Activated CD4-positive, alpha-beta memory T cell treated with anti-CD3 and anti-CD28 coated beads for 36 hours (primary cell): ENCODE data around the gene AMH. TPM values are rescaled to one million over a fixed set of nuclear protein-coding genes. Genes with fewer than 3 reads are reported as not detected.

Experiments used
- CTCF ChIA-PET: fragments of 350-600 bp; sonication (Branson Sonifier 250); formaldehyde crosslinking; loops from one replicate; lab custom pipeline; 2021; ENCODE audit warnings: antibody characterized with exemption, inconsistent platforms; lab: Charles Lee
- POLR2A ChIA-PET: fragments of 350-600 bp; sonication (Branson Sonifier 250); formaldehyde crosslinking; loops from one replicate; lab custom pipeline; 2021; ENCODE audit warnings: antibody characterized with exemption; lab: Charles Lee
- DNase-seq: peaks from one replicate; pipeline ENCODE4 v3.0.0-alpha.2; 2020
- H3K27ac Mint-ChIP-seq: one replicate; pipeline ENCODE4 v1.8.0; 2021; ENCODE audit warnings: mixed read lengths
- H3K27me3 Mint-ChIP-seq: one replicate; pipeline ENCODE4 v1.8.0; 2021; ENCODE audit warnings: mixed read lengths
- H3K36me3 Mint-ChIP-seq: one replicate; pipeline ENCODE4 v1.8.0; 2021; ENCODE audit warnings: mixed read lengths
- H3K4me1 Mint-ChIP-seq: one replicate; pipeline ENCODE4 v1.8.0; 2021; ENCODE audit warnings: low read depth, mixed read lengths
- H3K4me3 Mint-ChIP-seq: one replicate; pipeline ENCODE4 v1.8.0; 2021; ENCODE audit warnings: mild to moderate bottlenecking, mixed read lengths
- H3K9me3 Mint-ChIP-seq: one replicate; pipeline ENCODE4 v1.8.0; 2021; ENCODE audit warnings: mixed read lengths
- intact Hi-C: fragments of 100-400 bp; cut with micrococcal nuclease; formaldehyde crosslinking; loops from one replicate; pipeline ENCODE4 v1.15.1; 2023
- total RNA-seq, 2 experiments: library from RNA; stranded (reverse); gene quantifications; one replicate each; pipeline ENCODE4 v1.2.3, GENCODE V29; 2021

Gene AMH
- total RNA-seq, 2 experiments from 2014 or later = 2.8 to 3.4 TPM

DNA sequence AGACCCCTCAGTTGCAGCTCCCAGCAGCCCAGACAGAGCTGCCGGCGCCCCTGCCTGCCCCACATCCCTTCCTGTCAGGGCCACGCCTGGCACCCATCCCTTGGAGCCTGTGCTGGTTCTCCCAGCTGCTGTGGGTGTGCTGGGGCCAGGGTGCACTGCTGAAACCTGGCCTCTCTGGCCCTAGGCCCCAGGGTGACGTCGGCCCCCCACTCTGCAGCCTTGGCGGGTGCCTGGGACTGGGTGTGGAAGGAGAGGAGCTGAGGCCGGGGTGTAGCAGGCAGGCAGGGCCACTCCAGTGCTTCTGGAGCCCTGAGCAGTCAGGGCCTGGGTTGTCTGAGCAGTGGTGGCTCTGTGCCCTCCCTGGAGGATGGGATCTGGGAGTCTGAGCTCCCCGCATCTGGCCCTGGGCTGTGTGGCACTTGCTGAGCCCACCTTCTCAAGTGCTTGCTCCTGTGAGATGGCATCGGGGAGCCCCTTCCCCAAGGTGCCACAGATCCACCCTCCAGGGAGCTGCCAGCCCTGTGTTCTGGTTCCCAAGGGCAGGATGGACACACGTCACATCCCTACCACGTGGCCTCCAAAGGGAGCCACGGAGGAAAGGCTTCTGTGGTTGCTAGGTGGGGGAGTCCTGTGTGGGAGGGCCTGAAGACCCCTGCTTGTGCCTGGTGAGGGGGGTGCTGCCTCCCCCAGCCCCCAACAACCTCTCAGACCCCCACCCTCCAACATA, 18.2 kb upstream of the AMH start:
- ChIA-PET POLR2A (interaction anchor here (0.5 to 0.9 kb wide), 4 partner anchors 54 to 521 kb away, joined by 3 to 6 read pairs (median 3); no protein-coding TSS in a partner anchor), CTCF (interaction anchor here (0.6 to 1.7 kb wide), 2 partner anchors 15 to 76 kb away, joined by 3 to 6 read pairs; no protein-coding TSS in a partner anchor)
- Mint-ChIP-seq H3K27me3 (no peaks in the 10 kb centered on the region), H3K4me3 (no peak overlapping the region), H3K27ac (no peak overlapping the region), H3K36me3 (peaks cover 27% of the 10 kb centered on the region), H3K4me1 (peaks cover 22% of the 10 kb centered on the region), H3K9me3 (no peaks in the 10 kb centered on the region)
- intact Hi-C loops = no loop called here
- DNase-seq = no peak

DNA sequence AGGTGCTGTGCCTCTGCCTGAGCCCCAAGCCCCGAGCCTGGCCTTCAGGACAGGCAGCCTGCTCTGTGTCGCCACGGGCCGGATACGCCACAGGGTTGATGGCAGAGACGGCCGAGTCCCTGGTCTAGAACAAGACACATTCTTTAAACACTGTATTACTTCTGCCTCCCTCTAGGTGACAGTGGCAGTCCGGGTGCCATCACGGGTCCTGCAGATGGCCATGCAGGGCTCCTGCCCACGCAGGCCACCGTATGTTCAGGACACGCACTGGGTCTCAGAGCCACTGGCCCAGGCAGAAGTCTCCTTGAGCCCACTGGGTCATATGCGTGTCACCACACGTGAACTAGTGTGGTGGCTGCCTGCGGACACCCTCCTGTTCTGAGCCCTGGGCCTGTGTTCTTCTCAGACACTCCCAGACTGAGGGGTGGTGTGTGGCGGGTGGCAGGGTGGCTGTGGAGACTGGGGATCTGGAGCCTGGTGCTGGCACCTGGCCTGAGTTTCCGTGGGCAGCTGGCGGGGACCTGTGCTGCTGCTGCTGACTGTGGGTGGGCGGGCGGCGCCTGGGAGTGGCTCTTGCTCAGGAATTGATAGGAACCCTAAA, 17.4 kb upstream of the AMH start:
- Mint-ChIP-seq H3K27ac (no peak overlapping the region), H3K27me3 (peaks cover 4% of the 10 kb centered on the region), H3K36me3 (peaks cover 28% of the 10 kb centered on the region), H3K4me1 (peaks cover 22% of the 10 kb centered on the region), H3K9me3 (no peaks in the 10 kb centered on the region), H3K4me3 (no peak overlapping the region)
- intact Hi-C loops = no loop called here
- ChIA-PET CTCF (no interaction called here), POLR2A (no interaction called here)
- no peak for DNase-seq

DNA sequence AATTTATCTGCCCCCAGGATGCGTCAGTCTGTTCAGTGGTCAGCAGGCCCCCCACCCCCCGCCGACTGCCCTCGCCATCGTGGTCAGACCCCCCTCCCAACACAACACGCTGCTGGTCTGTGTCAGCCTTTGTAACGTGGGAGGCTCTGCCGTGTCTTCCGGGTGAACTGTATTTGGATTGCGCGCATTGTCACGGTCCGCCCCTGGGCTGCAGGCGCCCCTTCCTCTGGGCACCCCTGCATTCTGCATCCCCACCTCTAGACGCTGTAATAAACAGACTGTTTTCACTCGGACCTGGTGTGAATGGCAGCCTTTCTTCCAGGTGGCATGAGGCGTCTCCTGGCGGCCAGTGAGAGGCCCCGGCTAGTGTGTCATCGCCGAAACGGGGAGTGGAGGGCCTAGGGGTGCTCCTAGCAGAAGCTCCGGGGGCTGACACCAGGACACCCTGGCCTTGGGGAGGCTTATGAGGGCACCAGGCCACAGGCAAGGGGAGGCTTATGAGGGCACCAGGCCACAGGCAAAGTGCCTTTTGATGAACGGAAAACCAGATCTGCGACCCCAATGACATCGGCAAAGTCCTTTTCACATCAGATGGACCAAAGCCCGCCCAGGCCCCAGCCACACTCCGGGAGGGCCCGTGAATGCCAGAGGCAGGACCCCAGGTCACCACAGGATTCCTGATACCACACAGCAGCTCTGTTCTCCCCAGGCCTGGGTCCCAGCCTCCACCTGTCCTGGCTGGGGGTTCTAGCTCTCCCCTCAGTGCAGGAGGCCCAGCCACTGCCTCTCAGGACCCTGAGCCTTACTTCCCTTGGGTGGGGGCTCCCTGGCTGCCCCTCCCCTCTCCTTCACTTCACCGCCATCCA, 16.6 kb upstream of the AMH start:
- ChIA-PET POLR2A (no interaction called here), CTCF (no interaction called here)
- H3K27ac Mint-ChIP-seq = no peak overlapping the region
- peaks cover 4% of the 10 kb centered on the region for H3K27me3 Mint-ChIP-seq
- H3K4me3 Mint-ChIP-seq = no peak overlapping the region
- H3K4me1 Mint-ChIP-seq = peaks cover 22% of the 10 kb centered on the region
- intact Hi-C loops = no loop called here
- H3K36me3 Mint-ChIP-seq = peaks cover 32% of the 10 kb centered on the region
- no peaks in the 10 kb centered on the region for H3K9me3 Mint-ChIP-seq
- DNase-seq = no peak

DNA sequence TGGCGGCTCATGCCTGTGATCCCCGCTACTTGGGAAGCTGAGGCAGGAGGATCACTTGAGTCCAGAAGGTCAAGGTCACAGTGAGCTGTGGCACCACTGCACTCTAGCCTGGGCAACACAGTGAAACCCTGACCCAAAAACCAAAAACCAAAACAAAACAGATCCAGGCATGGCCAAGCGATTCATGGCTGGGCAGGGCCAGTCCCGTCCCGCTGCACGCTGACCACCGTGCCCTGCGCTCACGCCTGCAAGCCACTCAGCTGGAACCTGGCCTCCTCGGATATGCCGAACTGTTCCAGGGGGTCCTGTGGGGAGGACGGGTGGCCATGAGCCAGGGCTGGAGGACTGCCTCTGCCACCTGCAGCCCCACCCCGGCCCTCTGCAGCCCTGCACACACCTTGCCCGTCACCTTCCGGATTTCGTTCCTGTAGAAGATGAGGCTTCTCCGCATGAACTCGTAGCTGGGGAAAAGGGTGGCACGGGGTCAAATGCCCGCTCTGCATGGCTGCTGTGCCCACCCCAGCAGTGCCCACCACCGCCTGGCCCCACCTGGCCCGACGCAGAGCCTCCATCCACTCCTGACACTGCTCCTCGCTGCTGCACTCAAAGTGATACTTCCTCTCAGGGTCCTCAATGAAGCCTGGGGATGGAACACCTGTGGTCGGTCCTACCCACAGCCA, 15.4 kb upstream of the AMH start:
- no peaks in the 10 kb centered on the region for H3K9me3 Mint-ChIP-seq
- peak overlapping the region; percentile 35 for H3K27ac Mint-ChIP-seq
- peaks cover 44% of the 10 kb centered on the region for H3K36me3 Mint-ChIP-seq
- DNase-seq = no peak
- ChIA-PET CTCF (interaction anchor here (2.0 kb wide), 1 partner anchor 28 kb away, joined by 4 read pairs; no protein-coding TSS in a partner anchor), POLR2A (no interaction called here)
- H3K27me3 Mint-ChIP-seq = peaks cover 4% of the 10 kb centered on the region
- intact Hi-C loops = no loop called here
- peak overlapping the region; percentile 97 for H3K4me3 Mint-ChIP-seq
- peaks cover 34% of the 10 kb centered on the region for H3K4me1 Mint-ChIP-seq

- H3K36me3 Mint-ChIP-seq = peaks cover 48% of the 10 kb centered on the region
These were observed 14.1 kb upstream of the AMH start for GRCh38 chr19:2234996-2235380.

DNA sequence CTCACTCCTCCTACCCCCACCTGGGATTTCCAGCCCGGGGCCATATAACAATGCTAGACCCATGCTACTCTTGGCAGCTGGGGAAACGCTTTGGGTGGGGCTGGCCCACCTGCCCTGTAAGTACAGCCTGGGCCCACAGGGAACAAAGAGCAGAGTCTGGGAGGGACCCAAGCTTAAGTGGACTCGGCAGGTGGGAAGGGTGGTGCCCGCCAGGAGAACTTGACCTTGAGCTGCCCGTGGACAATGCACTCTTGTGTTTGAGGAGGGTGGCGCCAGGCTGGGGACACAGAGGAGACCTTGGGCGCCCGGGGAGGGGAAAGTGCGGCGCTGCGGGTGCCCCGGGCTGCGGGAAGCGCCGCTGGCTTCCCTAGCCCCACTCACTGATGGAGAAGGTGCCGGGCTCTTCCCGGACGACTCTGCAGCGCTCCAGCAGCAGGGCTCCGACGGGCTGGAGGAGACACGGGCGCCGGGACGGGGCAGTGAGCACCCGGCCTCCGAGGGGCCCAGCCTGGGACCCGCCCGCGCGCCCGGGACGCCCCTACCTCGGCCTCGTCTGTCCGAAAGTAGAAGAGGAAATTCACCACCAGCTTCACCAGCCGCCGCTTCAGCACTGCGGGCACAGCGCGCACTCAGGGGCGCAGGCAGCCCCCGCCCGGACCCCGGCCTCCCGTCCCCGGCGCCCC, 13.6 kb upstream of the AMH start:
- Mint-ChIP-seq H3K27me3 (peaks cover 4% of the 10 kb centered on the region), H3K36me3 (peaks cover 48% of the 10 kb centered on the region), H3K27ac (peak overlapping the region; percentile 71), H3K4me1 (peaks cover 49% of the 10 kb centered on the region), H3K4me3 (peak overlapping the region; percentile 97), H3K9me3 (no peaks in the 10 kb centered on the region)
- ChIA-PET POLR2A (interaction anchor here (0.6 to 1.5 kb wide), 10 partner anchors 9 to 221 kb away, joined by 3 to 11 read pairs (median 4); partner anchors contain the start of gene LMNB2), CTCF (interaction anchor here (0.6 to 2.0 kb wide), 6 partner anchors 26 to 106 kb away, joined by 3 to 9 read pairs (median 4); no protein-coding TSS in a partner anchor)
- intact Hi-C loops = loop anchor here (1.0 to 5.0 kb wide), 8 partner anchors 23 to 192 kb away; partner anchors contain the start of genes AP3D1, DOT1L, LSM7 and SPPL2B
- peak; percentile 44 for DNase-seq

More at GRCh38 chr19:2234996-2235380, 14.1 kb upstream of the AMH start:
- ChIA-PET CTCF (interaction anchor here (0.7 to 2.0 kb wide), 3 partner anchors 27 to 67 kb away, joined by 3 to 9 read pairs (median 4); no protein-coding TSS in a partner anchor), POLR2A (interaction anchor here (1.0 to 1.5 kb wide), 4 partner anchors 15 to 79 kb away, joined by 3 to 11 read pairs (median 6); no protein-coding TSS in a partner anchor)
- Mint-ChIP-seq H3K27me3 (peaks cover 4% of the 10 kb centered on the region), H3K9me3 (no peaks in the 10 kb centered on the region), H3K4me1 (peaks cover 45% of the 10 kb centered on the region), H3K27ac (peak overlapping the region; percentile 71), H3K4me3 (peak overlapping the region; percentile 97)
- no peak for DNase-seq
- intact Hi-C loops = loop anchor here (5.0 kb wide), 1 partner anchor 83 kb away; the partner anchor contains the start of gene AP3D1

GRCh38 chr19:2236064-2236313, 13.1 kb upstream of the AMH start:
- no peaks in the 10 kb centered on the region for H3K9me3 Mint-ChIP-seq
- ChIA-PET CTCF (interaction anchor here (0.6 to 1.7 kb wide), 4 partner anchors 26 to 106 kb away, joined by 3 to 9 read pairs (median 4); no protein-coding TSS in a partner anchor), POLR2A (interaction anchor here (0.6 to 1.5 kb wide), 10 partner anchors 10 to 221 kb away, joined by 3 to 11 read pairs (median 4); partner anchors contain the start of gene LMNB2)
- H3K27me3 Mint-ChIP-seq = peaks cover 4% of the 10 kb centered on the region
- H3K27ac Mint-ChIP-seq = peak overlapping the region; percentile 95
- H3K36me3 Mint-ChIP-seq = peaks cover 52% of the 10 kb centered on the region
- H3K4me1 Mint-ChIP-seq = peaks cover 54% of the 10 kb centered on the region
- intact Hi-C loops = loop anchor here (1.0 to 5.0 kb wide), 8 partner anchors 22 to 191 kb away; partner anchors contain the start of genes AP3D1, DOT1L, LSM7 and SPPL2B
- no peak for DNase-seq
- H3K4me3 Mint-ChIP-seq = peak overlapping the region; percentile 97

DNA sequence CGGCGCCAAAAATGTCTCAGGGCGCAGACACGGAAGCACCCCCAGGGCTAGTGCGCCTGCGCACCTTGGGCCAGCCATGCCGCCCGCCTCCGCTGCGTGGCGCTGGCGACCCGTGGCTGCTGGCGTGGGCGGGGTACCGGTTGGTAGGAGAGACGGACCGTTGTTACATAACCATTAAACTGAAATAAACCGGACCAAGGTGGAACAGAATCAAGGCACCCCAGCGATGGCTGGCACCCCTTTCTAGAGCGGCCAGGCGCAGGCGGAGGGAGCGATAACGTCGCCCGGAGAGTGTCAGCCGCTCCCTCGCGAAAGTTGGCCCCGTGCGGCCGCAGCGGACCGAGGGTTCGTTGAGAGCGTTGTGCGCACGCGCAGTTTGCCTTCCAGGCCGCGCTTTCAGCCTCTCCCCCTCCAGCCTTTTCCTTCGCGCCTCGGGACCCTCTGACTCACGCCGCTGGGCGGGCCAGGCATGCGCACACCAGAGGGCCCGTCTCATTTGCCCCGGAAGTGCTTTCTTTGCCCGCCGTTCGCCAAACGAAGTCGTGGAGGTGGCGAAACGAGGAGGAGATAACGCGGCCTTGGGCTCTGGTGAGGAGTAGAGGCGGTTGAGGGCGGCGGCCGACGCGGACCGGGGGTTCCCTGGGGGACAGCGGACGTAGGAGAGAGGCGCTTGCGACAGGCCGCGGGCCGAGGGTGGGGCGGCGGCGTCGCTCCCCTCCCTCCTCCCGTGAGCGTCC, 12.6 kb upstream of the AMH start, which contains the start of the genes PLEKHJ1 and SF3A2:
PLEKHJ1 (minus strand) TSS at position 16 of the 737 bp plus-strand sequence. CDS start 81 bp downstream, outside the sequence.
SF3A2 (plus strand) TSS at position 511 of the 737 bp plus-strand sequence. CDS start 6,595 bp downstream, outside the sequence.
- H3K9me3 Mint-ChIP-seq = no peaks in the 10 kb centered on the region
- H3K36me3 Mint-ChIP-seq = peaks cover 55% of the 10 kb centered on the region
- H3K4me3 Mint-ChIP-seq = peak within 1 kb of the TSS; percentile 97
- peak; percentile 99 for DNase-seq
- peaks cover 59% of the 10 kb centered on the region for H3K4me1 Mint-ChIP-seq
- ChIA-PET CTCF (interaction anchor here (0.6 to 7.8 kb wide), 6 partner anchors 24 to 105 kb away, joined by 3 to 58 read pairs (median 6); no protein-coding TSS in a partner anchor), POLR2A (interaction anchor here (0.6 to 1.5 kb wide), 8 partner anchors 10 to 220 kb away, joined by 3 to 11 read pairs (median 4); partner anchors contain the start of gene LMNB2)
- H3K27me3 Mint-ChIP-seq = peaks cover 4% of the 10 kb centered on the region
- peak within 1 kb of the TSS; percentile 95 for H3K27ac Mint-ChIP-seq
- intact Hi-C loops = loop anchor here (1.0 to 5.0 kb wide), 8 partner anchors 22 to 191 kb away; partner anchors contain the start of genes AP3D1, DOT1L, LSM7 and SPPL2B

DNA sequence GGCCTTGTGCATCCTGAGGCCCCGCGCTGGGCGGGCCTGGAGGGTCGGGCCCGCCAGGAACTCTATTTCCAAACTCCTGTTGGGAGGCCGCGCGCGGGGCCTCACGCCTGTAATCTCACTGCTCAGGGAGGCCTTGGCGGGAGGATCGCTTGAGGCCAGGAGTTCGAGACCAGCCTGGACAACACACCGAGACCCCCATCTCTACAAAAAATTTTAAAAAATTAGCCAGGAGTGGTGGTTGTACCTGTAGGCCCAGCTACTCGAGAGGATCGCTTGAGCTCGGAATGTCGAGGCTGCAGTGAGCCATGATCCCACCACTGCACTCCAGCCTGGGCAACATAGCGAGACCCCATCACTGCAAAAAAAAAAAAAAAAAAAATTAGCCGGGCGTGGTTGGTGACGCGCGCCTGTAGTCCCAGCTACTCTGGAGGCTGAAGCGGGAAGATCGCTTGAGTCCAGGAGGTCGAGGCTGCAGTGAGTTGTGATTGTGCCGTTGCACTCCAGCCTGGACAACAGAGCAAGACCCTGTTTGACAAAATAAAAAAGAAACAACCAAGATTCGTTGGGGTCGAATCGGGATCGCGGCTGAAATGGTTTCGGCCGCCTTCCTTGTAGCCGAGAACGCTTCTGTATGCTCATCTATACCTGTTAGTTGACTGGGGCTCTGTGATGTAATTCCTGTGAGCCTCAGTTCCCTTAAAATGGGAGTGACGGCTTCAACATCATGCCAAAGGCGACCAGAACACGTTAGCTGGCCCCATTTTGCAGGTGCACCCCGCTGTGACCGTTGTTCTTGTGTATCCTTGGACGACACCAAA, 11.9 kb upstream of the AMH start:
- peaks cover 57% of the 10 kb centered on the region for H3K36me3 Mint-ChIP-seq
- POLR2A ChIA-PET = interaction anchor here (0.9 to 1.4 kb wide), 7 partner anchors 14 to 87 kb away, joined by 3 to 6 read pairs (median 4); no protein-coding TSS in a partner anchor
- no peaks in the 10 kb centered on the region for H3K9me3 Mint-ChIP-seq
- DNase-seq = no peak
- H3K27me3 Mint-ChIP-seq = peaks cover 4% of the 10 kb centered on the region
- peak overlapping the region; percentile 97 for H3K4me3 Mint-ChIP-seq
- H3K4me1 Mint-ChIP-seq = peaks cover 64% of the 10 kb centered on the region
- CTCF ChIA-PET = interaction anchor here (1.7 to 7.8 kb wide), 4 partner anchors 24 to 81 kb away, joined by 4 to 58 read pairs (median 26); no protein-coding TSS in a partner anchor
- intact Hi-C loops = loop anchor here (5.0 kb wide), 1 partner anchor 85 kb away; the partner anchor contains the start of gene AP3D1
- peak overlapping the region; percentile 95 for H3K27ac Mint-ChIP-seq
